T-helper 22 cell (primary cell): ENCODE results near the gene PKP3.
"Not testable (repeated sequence)": the region's sequence is repeated elsewhere in the genome, so short reads cannot be mapped to it uniquely, and the experiment has no call there.

ENCODE experiments used
- DNase-seq: peaks from one replicate; pipeline ENCODE4 v3.0.0-alpha.2; 2020; ENCODE audit warnings: low read depth

The PKP3 gene

GRCh38 chr11:377174-377865 is 16.7 kb upstream of the PKP3 start:
- no peak for DNase-seq

- no peak for DNase-seq
Measured at GRCh38 chr11:377883-378500, 16.0 kb upstream of the PKP3 start.

DNA sequence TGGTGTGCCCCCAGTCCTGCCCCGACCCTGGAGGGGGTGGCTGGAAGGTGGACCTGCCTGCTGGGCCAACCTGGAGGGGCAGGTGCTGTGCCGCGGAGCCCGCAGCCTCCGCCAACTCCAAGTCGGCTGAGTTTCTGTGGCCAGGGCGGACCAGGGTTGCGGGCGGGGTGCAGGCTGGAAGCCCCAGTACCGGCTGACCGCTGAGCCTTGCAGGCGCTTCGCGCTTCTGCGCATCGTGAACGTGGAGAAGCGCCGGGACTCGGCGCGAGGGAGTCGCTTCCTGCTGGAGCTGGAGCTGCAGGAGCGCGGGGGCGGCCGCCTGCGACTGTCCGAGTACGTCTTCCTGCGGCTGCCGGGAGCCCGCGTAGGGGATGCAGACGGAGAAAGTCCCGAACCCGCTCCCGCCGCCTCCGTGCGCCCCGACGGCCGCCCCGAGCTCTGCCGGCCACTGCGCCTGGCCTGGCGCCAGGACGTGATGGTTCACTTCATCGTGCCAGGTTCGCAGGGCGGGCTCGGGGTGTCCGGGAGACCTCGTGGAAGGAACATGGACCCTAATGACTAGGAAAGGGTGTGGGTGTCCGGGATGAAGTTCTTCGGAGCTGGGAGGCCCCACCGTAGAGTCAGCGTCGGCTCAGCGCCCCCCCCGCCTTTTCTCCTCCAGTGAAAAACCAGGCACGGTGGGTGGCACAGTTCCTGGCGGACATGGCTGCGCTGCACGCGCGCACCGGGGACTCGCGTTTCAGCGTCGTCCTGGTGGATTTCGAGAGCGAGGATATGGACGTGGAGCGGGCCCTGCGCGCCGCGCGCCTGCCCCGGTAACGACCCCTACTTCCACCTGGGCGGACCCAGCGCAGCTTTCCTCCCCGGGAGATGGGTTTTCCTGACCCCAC is 14.6 kb upstream of the PKP3 start:
- DNase-seq: no peak

- DNase-seq: no peak
Measured at GRCh38 chr11:380095-380480, 13.9 kb upstream of the PKP3 start.

DNA sequence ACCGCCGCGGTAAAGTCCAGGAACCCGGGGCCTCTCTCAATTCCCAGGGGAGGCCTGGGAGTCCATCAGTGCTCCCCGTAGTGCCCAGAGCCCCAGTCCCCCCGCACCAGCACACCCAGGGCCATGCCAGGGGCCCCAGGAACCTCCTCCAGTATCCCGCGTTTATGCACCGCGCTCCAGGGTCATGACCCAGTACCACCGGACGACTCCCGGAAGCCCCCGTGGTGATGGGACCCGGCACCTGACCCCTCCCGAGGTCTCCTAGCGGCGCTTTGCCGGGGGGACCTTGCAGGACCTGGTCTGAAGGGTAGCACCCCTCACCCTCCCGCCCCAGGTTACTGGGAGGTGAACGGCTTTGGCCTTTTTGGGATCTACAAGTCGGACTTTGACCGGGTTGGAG is 13.5 kb upstream of the PKP3 start:
- no peak for DNase-seq

GRCh38 chr11:380996-381395 is 13.0 kb upstream of the PKP3 start:
- DNase-seq: no peak

DNA sequence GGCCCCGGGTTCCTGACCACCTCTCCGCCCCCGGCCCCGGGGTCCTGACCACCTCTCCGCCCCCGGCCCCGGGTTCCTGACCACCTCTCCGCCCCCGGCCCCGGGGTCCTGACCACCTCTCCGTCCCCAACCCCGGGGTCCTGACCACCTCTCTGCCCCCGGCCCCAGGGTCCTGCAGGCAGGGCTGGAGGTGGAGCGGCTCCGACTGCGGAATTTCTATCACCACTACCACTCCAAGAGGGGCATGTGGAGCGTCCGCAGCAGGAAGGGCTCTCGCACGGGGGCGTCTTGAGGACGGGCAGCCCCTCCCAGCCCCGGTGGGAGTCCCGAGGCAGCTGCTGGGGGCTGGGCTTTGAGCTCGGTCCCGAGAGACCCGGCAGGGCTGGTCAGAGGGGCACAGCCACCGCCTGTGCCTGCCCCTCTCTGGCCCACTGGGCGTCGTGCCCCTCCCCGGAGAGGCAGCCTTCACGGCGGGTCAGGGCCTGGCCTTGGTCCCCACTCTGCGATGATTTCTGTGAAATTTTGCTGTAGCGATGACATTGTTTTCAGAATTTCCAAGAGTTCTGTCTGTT is 12.4 kb upstream of the PKP3 start:
- DNase-seq: no peak

GRCh38 chr11:382081-382629 is 11.9 kb upstream of the PKP3 start:
- DNase-seq: no peak

- DNase-seq: no peak
Measured at GRCh38 chr11:383431-383830, 10.6 kb upstream of the PKP3 start.

- DNase-seq: no peak
Measured at GRCh38 chr11:384511-384910, 9.5 kb upstream of the PKP3 start.

DNA sequence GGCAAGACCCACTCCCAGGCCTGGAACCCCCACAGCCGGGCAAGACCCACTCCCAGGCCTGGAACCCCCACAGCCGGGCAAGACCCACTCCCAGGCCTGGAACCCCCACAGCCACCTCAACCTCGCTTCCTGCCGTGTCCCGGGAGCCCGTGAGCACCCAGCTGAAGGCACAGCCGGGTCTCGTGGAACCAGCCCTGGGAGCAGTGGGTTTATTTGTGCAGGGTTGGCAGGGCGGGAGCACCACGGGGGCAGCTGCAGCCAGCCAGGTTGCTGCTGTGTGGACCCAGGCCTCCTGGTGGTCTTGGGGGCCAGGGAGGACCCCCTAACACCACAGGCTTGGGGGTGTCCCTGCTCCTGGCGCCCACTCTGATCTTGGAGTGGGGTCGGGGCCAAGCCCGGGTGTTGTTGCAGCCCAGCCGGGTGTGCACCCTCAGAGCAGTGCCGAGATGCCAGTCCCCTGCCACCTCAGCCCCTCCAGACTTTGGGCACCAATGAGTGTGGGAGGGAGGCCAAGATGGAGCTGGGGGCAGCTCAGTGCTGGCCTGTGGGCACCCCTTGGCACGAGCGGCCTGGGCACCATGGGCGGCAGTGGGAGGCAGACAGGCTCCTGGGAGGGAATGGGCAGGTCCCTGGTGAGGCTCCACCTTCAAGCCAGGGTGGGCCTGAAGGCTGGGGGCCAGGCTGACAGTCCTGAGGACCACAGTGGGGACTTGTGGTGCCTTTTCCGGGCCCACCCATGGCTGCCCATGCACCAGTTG is 8.2 kb upstream of the PKP3 start:
- no peak for DNase-seq

GRCh38 chr11:386483-386882 is 7.5 kb upstream of the PKP3 start:
- DNase-seq: no peak

DNA sequence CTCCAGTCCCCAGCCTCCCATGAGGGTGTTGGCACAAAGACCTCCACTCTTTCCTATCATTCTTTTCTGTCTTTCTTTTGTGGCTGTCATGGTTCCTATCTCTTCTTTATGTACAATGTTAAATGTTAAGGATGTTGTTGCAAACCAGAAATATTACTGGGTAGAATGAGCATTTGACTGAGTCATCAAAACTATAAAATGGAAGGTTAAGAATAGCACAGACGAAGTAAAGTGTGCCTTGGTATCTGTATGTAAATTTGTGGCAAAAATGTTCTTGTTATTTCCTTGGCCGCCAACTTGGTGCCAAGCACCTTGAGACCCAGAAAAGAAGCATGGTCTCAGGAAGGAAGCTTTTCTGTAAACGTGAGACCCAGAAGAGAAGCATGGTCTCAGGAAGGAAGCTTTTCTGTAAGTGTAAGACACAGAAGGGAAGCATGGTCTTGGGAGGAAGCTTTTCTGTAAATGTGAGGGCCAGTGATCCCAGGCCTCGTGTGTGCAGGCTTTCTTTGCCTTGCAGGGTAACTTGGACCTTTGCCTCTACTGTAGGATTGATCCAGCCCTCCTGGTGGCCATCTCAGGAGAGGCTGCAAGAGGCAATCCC is 6.7 kb upstream of the PKP3 start:
- no peak for DNase-seq

GRCh38 chr11:389369-389768 is 4.6 kb upstream of the PKP3 start:
- not testable (repeated sequence) for DNase-seq

GRCh38 chr11:390175-390574 is 3.8 kb upstream of the PKP3 start:
- DNase-seq: no peak

DNA sequence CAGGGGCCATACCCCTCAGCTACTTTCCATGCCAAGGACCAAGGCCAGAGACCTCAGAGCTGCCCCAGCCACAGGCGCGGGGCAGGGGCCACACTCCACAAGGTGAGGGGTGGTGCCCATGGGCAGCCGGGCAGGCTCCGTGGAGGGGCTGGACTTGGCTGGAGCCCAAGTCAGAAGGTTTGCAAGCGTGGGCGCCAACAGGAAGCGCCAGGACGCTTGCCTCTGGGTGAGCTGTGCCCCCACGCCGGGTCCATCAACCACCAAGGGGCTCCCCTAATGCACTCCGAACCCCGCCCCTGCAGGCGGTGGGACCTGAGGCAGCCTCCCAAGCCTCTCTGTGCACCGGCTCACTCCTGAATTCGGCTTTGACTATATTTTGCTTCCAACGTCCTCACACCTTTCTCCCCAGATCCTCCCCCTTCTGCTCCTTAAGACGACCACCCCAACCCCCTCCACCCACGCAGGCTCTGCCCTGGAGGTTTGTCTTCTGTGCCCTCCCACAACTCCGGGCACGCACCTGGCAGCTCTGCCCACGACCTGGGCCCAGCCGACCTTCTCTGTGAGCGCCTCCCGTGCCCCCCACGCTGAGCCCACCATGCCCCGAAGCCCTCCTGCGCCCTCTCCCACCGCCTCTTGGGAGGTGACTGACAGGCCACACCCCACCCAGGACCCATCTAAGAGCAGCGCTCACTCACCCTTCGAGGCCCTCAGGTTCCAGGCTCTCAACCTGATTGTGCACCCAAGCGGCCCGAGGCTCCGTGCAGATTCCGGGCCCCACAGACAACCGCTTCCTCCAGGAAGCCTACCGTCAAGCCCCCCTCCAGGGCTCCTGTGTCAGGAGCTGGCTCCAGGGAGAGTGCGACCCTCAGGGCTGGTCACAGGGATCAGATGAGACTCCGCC is 2.6 kb upstream of the PKP3 start:
- DNase-seq: no peak

- no peak for DNase-seq
Measured at GRCh38 chr11:392102-392777, 1.8 kb upstream of the PKP3 start.

DNA sequence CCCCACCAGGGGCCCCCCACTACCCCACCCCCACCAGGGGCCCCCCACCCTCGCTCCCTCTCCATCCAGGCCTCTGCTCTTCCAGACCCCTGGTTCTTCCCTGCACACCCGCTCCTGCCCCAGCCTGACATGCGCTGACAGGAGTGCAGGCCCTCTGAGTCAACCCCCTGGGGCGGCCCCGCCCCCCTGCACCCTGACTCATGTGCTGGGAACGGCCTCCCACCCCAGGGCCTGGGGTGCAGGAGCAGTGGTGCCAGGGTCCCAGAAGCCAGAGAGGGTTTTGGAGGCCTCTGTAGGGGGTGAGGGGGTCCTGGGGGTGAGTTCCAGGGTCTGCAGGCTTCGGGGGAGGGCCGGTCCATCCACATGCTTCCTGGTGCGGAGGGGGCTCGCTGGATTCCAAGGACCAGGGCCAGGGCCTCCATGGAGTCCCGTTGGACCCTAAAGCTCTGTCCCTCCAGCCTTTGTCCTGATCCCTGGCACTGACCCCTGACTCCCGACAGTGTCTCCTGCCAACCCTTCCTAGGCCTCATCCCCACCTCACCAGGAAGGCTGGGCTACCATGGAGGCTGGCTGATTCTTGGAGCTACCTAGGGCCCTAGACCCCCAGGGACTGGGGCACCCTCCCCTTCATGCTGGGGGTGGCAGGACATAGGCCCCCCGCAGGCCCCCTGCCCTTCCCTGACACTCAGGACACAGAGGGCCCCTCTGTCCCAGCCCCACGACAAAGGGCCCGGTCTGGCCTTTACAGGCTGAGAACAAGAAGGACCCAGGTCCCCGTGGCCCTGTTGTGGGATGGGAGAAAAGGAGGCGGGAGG is 583 bp upstream of the PKP3 start:
- DNase-seq: no peak
